GM12891 (cell line): ENCODE results near the gene CFAP410.

Source experiments
- POLR2A ChIP-seq: IDR thresholded peaks from 2 replicates; pipeline ENCODE4 v1.6.1; 2011; ENCODE audit warnings: low read depth, low read length, control low read depth
- POLR2AphosphoS5 ChIP-seq: IDR thresholded peaks from 2 replicates; pipeline ENCODE4 v1.6.1; 2011; ENCODE audit warnings: low read depth, low read length, control low read depth
- TAF1 ChIP-seq: IDR thresholded peaks from 2 replicates; pipeline ENCODE4 v1.6.1; 2011; ENCODE audit warnings: low read depth, low read length, control low read depth

DNA sequence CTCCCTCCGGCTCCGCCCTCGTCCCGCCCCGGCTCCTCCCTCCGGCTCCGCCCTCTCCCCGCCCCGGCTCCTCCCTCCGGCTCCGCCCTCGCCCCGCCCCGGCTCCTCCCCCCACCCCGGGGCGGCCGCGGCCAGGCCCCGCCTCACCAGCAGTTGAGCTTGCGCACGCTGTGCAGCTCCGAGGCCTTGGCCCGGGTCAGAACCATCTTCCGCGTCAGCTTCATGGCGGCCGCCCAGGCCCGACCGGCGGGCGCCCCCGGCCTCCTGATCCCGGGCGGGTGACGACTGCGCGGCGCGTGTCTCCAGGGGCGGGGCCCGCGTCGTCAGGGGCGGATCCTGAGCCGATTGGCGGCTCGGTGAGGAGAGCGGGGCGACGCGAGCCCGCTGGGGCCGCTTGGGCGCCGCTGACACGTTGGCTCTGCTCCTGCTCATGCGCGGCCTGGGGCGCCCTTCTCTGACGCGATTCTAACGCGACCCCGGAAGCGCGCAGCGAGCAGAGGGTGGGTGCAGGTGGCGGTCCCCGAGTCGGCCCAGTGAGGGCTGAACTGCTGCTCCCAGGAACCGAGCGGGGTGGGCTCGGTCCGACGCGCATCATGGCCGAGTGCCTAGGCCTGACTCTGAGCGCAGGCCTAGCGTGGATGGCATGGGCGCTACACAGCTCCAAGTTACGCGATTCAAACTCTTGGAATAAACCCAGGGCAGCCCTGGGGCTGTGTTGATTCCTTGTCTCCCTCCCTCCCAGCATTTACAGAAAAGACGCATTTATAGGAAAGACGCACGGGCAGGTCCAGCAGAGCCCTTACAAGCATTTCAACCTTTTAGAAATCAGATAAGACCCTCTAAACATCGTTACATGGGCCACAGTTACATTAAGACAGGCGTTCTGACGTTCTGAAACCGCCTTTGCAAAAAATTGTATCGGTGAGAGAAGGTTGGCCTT lies at the start of gene CFAP410:
- TF ChIP-seq POLR2AphosphoS5 (peak; percentile 93), POLR2A (peak; percentile 94), TAF1 (peak; percentile 72)
